ENCODE results near the gene PLCD1. TPM values are rescaled to one million over a fixed set of nuclear protein-coding genes. Genes with fewer than 3 reads are reported as not detected.

The PLCD1 gene
- total RNA-seq, 1 donor from 2014 or later: 20.7 TPM

GRCh38 chr3:37994639-37994972, 34.8 kb downstream of the PLCD1 start:
- H3K27me3 Mint-ChIP-seq (ENCODE audit: low read depth): peaks cover 4% of the 10 kb centered on the region
- H3K36me3 Mint-ChIP-seq: peaks cover under 1% of the 10 kb centered on the region
- H3K4me3 Mint-ChIP-seq: peak overlapping the region; percentile 93
- no peak for TF ChIP-seq CTCF (IDR thresholded peaks at IDR 0.05; ENCODE audit: unreplicated experiment)
- H3K27ac Mint-ChIP-seq: peak overlapping the region; percentile 90
- peaks cover 35% of the 10 kb centered on the region for H3K4me1 Mint-ChIP-seq
- no peak for DNase-seq (ENCODE audit: low spot score in 2 of 2, unreplicated experiment in 2 of 2)
- H3K9me3 Mint-ChIP-seq: no peaks in the 10 kb centered on the region

- H3K27me3 Mint-ChIP-seq (ENCODE audit: low read depth): peaks cover 4% of the 10 kb centered on the region
- no peaks in the 10 kb centered on the region for H3K36me3 Mint-ChIP-seq
- TF ChIP-seq CTCF (IDR thresholded peaks at IDR 0.05; ENCODE audit: unreplicated experiment): no peak
- H3K4me1 Mint-ChIP-seq: peaks cover 32% of the 10 kb centered on the region
- H3K27ac Mint-ChIP-seq: peak overlapping the region; percentile 90
- H3K4me3 Mint-ChIP-seq: peak overlapping the region; percentile 93
- H3K9me3 Mint-ChIP-seq: no peaks in the 10 kb centered on the region
- DNase-seq (ENCODE audit: low spot score in 2 of 2, unreplicated experiment in 2 of 2): peak in 1 of 2 experiments; percentile 67
Observed at GRCh38 chr3:37993820-37994638, 35.4 kb downstream of the PLCD1 start.

- Mint-ChIP-seq H3K27ac (peak overlapping the region; percentile 90), H3K36me3 (no peaks in the 10 kb centered on the region), H3K9me3 (no peaks in the 10 kb centered on the region), H3K27me3 (ENCODE audit: low read depth) (peaks cover 4% of the 10 kb centered on the region), H3K4me3 (peak overlapping the region; percentile 93), H3K4me1 (peaks cover 28% of the 10 kb centered on the region)
- no peak for TF ChIP-seq CTCF (IDR thresholded peaks at IDR 0.05; ENCODE audit: unreplicated experiment)
- no peak for DNase-seq (ENCODE audit: low spot score in 2 of 2, unreplicated experiment in 2 of 2)
Observed at GRCh38 chr3:37993460-37993819, 36.0 kb downstream of the PLCD1 start.

GRCh38 chr3:37993067-37993455, 36.4 kb downstream of the PLCD1 start:
- H3K4me1 Mint-ChIP-seq: peaks cover 24% of the 10 kb centered on the region
- H3K9me3 Mint-ChIP-seq: no peaks in the 10 kb centered on the region
- H3K36me3 Mint-ChIP-seq: no peaks in the 10 kb centered on the region
- H3K4me3 Mint-ChIP-seq: peak overlapping the region; percentile 20
- no peak for DNase-seq (ENCODE audit: low spot score in 2 of 2, unreplicated experiment in 2 of 2)
- H3K27me3 Mint-ChIP-seq (ENCODE audit: low read depth): peaks cover 4% of the 10 kb centered on the region
- H3K27ac Mint-ChIP-seq: no peak overlapping the region
- no peak for TF ChIP-seq CTCF (IDR thresholded peaks at IDR 0.05; ENCODE audit: unreplicated experiment)

GRCh38 chr3:37992271-37993066, 37.0 kb downstream of the PLCD1 start:
- TF ChIP-seq CTCF (IDR thresholded peaks at IDR 0.05; ENCODE audit: unreplicated experiment): no peak
- H3K4me1 Mint-ChIP-seq: peaks cover 24% of the 10 kb centered on the region
- no peaks in the 10 kb centered on the region for H3K9me3 Mint-ChIP-seq
- H3K4me3 Mint-ChIP-seq: peak overlapping the region; percentile 20
- H3K27ac Mint-ChIP-seq: no peak overlapping the region
- DNase-seq (ENCODE audit: low spot score in 2 of 2, unreplicated experiment in 2 of 2): no peak
- H3K27me3 Mint-ChIP-seq (ENCODE audit: low read depth): peaks cover 4% of the 10 kb centered on the region
- no peaks in the 10 kb centered on the region for H3K36me3 Mint-ChIP-seq
